HG02610 (cell line): ENCODE results near the gene PTGFRN.
A peak's percentile ranks its signal among the peaks of the same experiment; 100 is the strongest.
"Not testable (repeated sequence)": the region's sequence is repeated elsewhere in the genome, so short reads cannot be mapped to it uniquely, and the experiment has no call there.

Experiments used
- ATAC-seq: cut with Tn5 transposase; IDR thresholded peaks from one replicate; pipeline ENCODE4 v1.9.1; 2021; ENCODE audit warnings: mild to moderate bottlenecking, moderate library complexity; ENCODE audit not compliant: unreplicated experiment

Gene PTGFRN

GRCh38 chr1:116915086-116915661, 5.5 kb downstream of the PTGFRN start:
- ATAC-seq, result no peak

- ATAC-seq, result no peak
These were observed 6.3 kb downstream of the PTGFRN start for GRCh38 chr1:116916002-116916401.

- ATAC-seq, result no peak
These were observed 7.1 kb downstream of the PTGFRN start for GRCh38 chr1:116916533-116917445.

GRCh38 chr1:116918714-116919357, 9.1 kb downstream of the PTGFRN start:
- ATAC-seq, result no peak

GRCh38 chr1:116919802-116920201, 10.1 kb downstream of the PTGFRN start:
- ATAC-seq, result no peak

- ATAC-seq, result no peak
These were observed 10.5 kb downstream of the PTGFRN start for GRCh38 chr1:116920211-116920610.

- ATAC-seq, result no peak
These were observed 11.7 kb downstream of the PTGFRN start for GRCh38 chr1:116921301-116921885.

GRCh38 chr1:116921937-116922336, 12.2 kb downstream of the PTGFRN start:
- no peak for ATAC-seq

GRCh38 chr1:116923421-116923820, 13.7 kb downstream of the PTGFRN start:
- ATAC-seq, result no peak

- no peak for ATAC-seq
These were observed 17.5 kb downstream of the PTGFRN start for GRCh38 chr1:116927049-116927798.

- no peak for ATAC-seq
These were observed 20.4 kb downstream of the PTGFRN start for GRCh38 chr1:116929961-116930592.

- peak; percentile 49 for ATAC-seq
These were observed 21.6 kb downstream of the PTGFRN start for GRCh38 chr1:116931016-116931918.

GRCh38 chr1:116933606-116934515, 24.1 kb downstream of the PTGFRN start:
- no peak for ATAC-seq

GRCh38 chr1:116934586-116935207, 25.0 kb downstream of the PTGFRN start:
- ATAC-seq, result no peak

GRCh38 chr1:116938216-116938615, 28.5 kb downstream of the PTGFRN start:
- ATAC-seq, result no peak

GRCh38 chr1:116939780-116940543, 30.2 kb downstream of the PTGFRN start:
- not testable (repeated sequence) for ATAC-seq
